ENCODE measurements around the gene STAMBPL1. TPM values are rescaled to one million over a fixed set of nuclear protein-coding genes. Genes with fewer than 3 reads are reported as not detected.

Gene STAMBPL1
- total RNA-seq, 1 donor from 2014 or later = 1.5 TPM

DNA sequence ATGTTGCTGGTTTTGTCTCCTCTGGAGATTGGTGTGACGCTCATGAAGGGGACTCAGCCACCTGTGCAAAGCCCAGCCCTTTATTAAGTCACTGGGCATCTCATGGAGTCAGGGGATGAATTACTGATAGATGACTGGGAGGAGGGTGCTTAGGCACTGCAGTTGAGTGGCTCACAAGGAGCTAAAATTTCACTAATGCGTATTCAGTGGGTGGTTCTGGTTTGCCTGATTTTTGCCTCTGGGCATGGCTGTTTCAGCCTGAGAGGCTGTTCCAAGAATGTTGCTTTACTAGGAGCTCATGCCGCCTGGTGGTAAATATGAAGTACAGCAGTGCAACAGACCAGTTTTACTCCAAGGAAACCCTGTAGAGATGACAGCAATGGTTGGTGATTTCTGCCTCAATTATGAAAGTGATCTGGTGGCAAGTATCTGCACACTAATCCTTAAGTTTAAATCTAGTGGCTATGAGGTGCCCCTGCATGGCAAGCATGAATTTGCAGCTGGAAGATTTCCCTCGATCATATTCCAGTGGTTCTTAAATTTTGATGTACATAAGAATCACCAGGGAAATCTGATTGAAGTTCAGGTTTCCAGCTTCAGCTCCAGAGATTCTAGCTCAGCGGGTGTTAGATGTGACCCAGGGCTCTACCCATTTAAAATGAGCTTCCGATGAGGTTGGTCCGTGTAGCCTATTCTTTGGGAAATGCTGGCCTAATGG is 52.7 kb downstream of the STAMBPL1 start:
- no peak overlapping the region for H3K4me3 Mint-ChIP-seq (ENCODE audit: unreplicated experiment)
- no peaks in the 10 kb centered on the region for H3K9me3 ChIP-seq (ENCODE audit: insufficient read depth, low read depth, low read length)
- peaks cover 10% of the 10 kb centered on the region for H4K20me1 ChIP-seq (ENCODE audit: insufficient read depth, low read length)
- no peaks in the 10 kb centered on the region for H3K27me3 ChIP-seq (ENCODE audit: insufficient read depth, low read length)
- FAIRE-seq = peak; percentile 96
- H3K36me3 ChIP-seq (ENCODE audit: insufficient read depth, low read length) = peaks cover 18% of the 10 kb centered on the region
- no peak overlapping the region for H3K27ac ChIP-seq (ENCODE audit: low read depth, low read length)
- H3K4me1 ChIP-seq (ENCODE audit: insufficient read depth, low read length) = no peaks in the 10 kb centered on the region
- no peak overlapping the region for H3K4me2 ChIP-seq (ENCODE audit: low read length)
- TF ChIP-seq EZH2 (IDR thresholded peaks at IDR 0.05; ENCODE audit: insufficient read depth, low read length) = no peak
- TF ChIP-seq CTCF (IDR thresholded peaks at IDR 0.05; ENCODE audit: insufficient read depth, low read depth, low read length) = peak; percentile 98
- peak; percentile 70 for DNase-seq (ENCODE audit: low read depth)
- no peak overlapping the region for H3K4me3 ChIP-seq (ENCODE audit: insufficient read depth, low read depth, low read length)
- no peaks in the 10 kb centered on the region for H3K4me1 Mint-ChIP-seq (ENCODE audit: low read depth, unreplicated experiment)
- no peak overlapping the region for H3K9ac ChIP-seq (ENCODE audit: low read length)
- H3K79me2 ChIP-seq (ENCODE audit: insufficient read depth, low read length) = no peaks in the 10 kb centered on the region
- H3K36me3 Mint-ChIP-seq (ENCODE audit: low read depth, unreplicated experiment) = peaks cover 1% of the 10 kb centered on the region
- no peaks in the 10 kb centered on the region for H3K27me3 Mint-ChIP-seq (ENCODE audit: low read depth, unreplicated experiment)
- no peak overlapping the region for H2AFZ ChIP-seq (ENCODE audit: low read depth, low read length)
- no peak overlapping the region for H3K27ac Mint-ChIP-seq (ENCODE audit: unreplicated experiment)
- H3K9me3 Mint-ChIP-seq (ENCODE audit: unreplicated experiment) = no peaks in the 10 kb centered on the region

DNA sequence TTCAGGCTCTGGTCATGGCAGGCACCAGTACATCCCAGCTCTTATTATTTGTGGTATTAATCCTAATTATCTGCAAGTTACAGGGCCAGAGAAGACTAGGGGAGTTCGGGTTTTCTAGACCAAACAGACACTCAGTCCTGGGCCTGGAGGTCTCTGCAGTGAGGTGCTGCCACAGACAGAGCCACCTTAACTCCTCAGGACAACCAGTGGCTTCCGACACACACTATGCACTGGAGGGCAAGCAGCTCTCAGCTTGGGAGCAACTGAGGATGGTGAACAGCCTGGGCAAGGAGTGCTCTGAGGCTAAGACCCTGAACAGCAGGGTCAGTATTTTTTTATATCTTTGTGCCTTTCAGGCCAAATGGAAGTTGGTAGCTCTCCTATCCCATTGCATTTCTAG is 53.5 kb downstream of the STAMBPL1 start:
- no peaks in the 10 kb centered on the region for H3K4me1 Mint-ChIP-seq (ENCODE audit: low read depth, unreplicated experiment)
- H3K36me3 Mint-ChIP-seq (ENCODE audit: low read depth, unreplicated experiment) = peaks cover 4% of the 10 kb centered on the region
- no peaks in the 10 kb centered on the region for H3K27me3 Mint-ChIP-seq (ENCODE audit: low read depth, unreplicated experiment)

More for the DNA sequence above, 53.5 kb downstream of the STAMBPL1 start:
- no peak overlapping the region for H3K4me3 Mint-ChIP-seq (ENCODE audit: unreplicated experiment)
- no peak overlapping the region for H3K27ac Mint-ChIP-seq (ENCODE audit: unreplicated experiment)
- TF ChIP-seq EZH2 (IDR thresholded peaks at IDR 0.05; ENCODE audit: insufficient read depth, low read length) (no peak), CTCF (IDR thresholded peaks at IDR 0.05; ENCODE audit: insufficient read depth, low read depth, low read length) (no peak)
- no peak for DNase-seq (ENCODE audit: low read depth)
- peaks cover 27% of the 10 kb centered on the region for H3K36me3 ChIP-seq (ENCODE audit: insufficient read depth, low read length)
- no peak overlapping the region for H3K4me3 ChIP-seq (ENCODE audit: insufficient read depth, low read depth, low read length)
- no peak for FAIRE-seq
- H3K4me2 ChIP-seq (ENCODE audit: low read length) = no peak overlapping the region
- peaks cover 10% of the 10 kb centered on the region for H4K20me1 ChIP-seq (ENCODE audit: insufficient read depth, low read length)
- H3K9ac ChIP-seq (ENCODE audit: low read length) = no peak overlapping the region
- no peaks in the 10 kb centered on the region for H3K27me3 ChIP-seq (ENCODE audit: insufficient read depth, low read length)
- H3K9me3 Mint-ChIP-seq (ENCODE audit: unreplicated experiment) = no peaks in the 10 kb centered on the region
- H3K9me3 ChIP-seq (ENCODE audit: insufficient read depth, low read depth, low read length) = no peaks in the 10 kb centered on the region
- no peaks in the 10 kb centered on the region for H3K79me2 ChIP-seq (ENCODE audit: insufficient read depth, low read length)
- H3K4me1 ChIP-seq (ENCODE audit: insufficient read depth, low read length) = no peaks in the 10 kb centered on the region
- no peak overlapping the region for H2AFZ ChIP-seq (ENCODE audit: low read depth, low read length)
- H3K27ac ChIP-seq (ENCODE audit: low read depth, low read length) = no peak overlapping the region

Data from astrocyte (in vitro differentiated cells and primary cell).